Measurements from ENCODE around the gene DENND1A. TPM values are rescaled to one million over a fixed set of nuclear protein-coding genes. Genes with fewer than 3 reads are reported as not detected.

The DENND1A gene
- total RNA-seq (2016; rRNA removed; fragmentation: Illumina TruSeq; extraction: Trizol) (14.8 and 15.6 TPM in 2 replicates), polyA plus RNA-seq (2011; rRNA removed) (26.5 and 30.1 TPM in 2 replicates), polyA minus RNA-seq (2011; rRNA and poly(A)+ RNA removed; ENCODE audit: low replicate concordance) (109 and 119 TPM in 2 replicates), Bru-seq, nascent RNA (percentile 79 among the genes with signal in this experiment), BruChase-seq, experiment 1, labeled RNA remaining after a 6-hour chase (percentile 67 among the genes with signal in this experiment), BruChase-seq, experiment 2, labeled RNA remaining after a 2-hour chase (percentile 74 among the genes with signal in this experiment)
- total RNA-seq (2016; cell fraction: cytosol; rRNA removed; fragmentation: Illumina TruSeq; extraction: Trizol; ENCODE audit: low read depth) = 23.4 and 25.6 TPM in 2 replicates
- 16.1 and 16.3 TPM in 2 replicates for total RNA-seq (2016; cell fraction: insoluble cytoplasmic fraction; rRNA removed; fragmentation: Illumina TruSeq; extraction: Trizol)
- total RNA-seq (2016; cell fraction: membrane; rRNA removed; fragmentation: Illumina TruSeq; extraction: Trizol) = 44.3 and 49.4 TPM in 2 replicates
- 15.1 and 18.6 TPM in 2 replicates for total RNA-seq (2016; cell fraction: nucleus; rRNA removed; fragmentation: Illumina TruSeq; extraction: Trizol)
- polyA plus RNA-seq (2011; cell fraction: cytosol; rRNA removed) = 20.1 and 28.8 TPM in 2 replicates
- polyA plus RNA-seq (2011; cell fraction: nucleus; rRNA removed) = 47.6 and 49.8 TPM in 2 replicates
- polyA plus RNA-seq (2012) = 21.0 and 36.9 TPM in 2 replicates
- 43.8 and 44.4 TPM in 2 replicates for polyA plus RNA-seq (2016; cell fraction: cytosol; fragmentation: Illumina TruSeq; extraction: Trizol; ENCODE audit: low read depth)
- 22.2 and 25.7 TPM in 2 replicates for polyA plus RNA-seq (2016; cell fraction: insoluble cytoplasmic fraction; fragmentation: Illumina TruSeq; extraction: Trizol; ENCODE audit: low read depth)
- polyA plus RNA-seq (2016; cell fraction: membrane; fragmentation: Illumina TruSeq; extraction: Trizol; ENCODE audit: low read depth) = 60.1 and 62.7 TPM in 2 replicates
- polyA plus RNA-seq (2016; cell fraction: nucleus; fragmentation: Illumina TruSeq; extraction: Trizol; ENCODE audit: insufficient read depth, low read depth) = 19.7 and 22.6 TPM in 2 replicates
- polyA minus RNA-seq (2011; cell fraction: cytosol; rRNA and poly(A)+ RNA removed) = 20.6 and 22.8 TPM in 2 replicates
- polyA minus RNA-seq (2011; cell fraction: nucleus; rRNA and poly(A)+ RNA removed) = 61.7 and 62.4 TPM in 2 replicates
- long read RNA-seq, experiment 1, transcript DENND1A-202 (21 exons, 3,612 nt) = major isoform, 6 of 20 reads
- long read RNA-seq, experiment 1, partial matches to known transcripts = 1 of 20 reads
- long read RNA-seq, experiment 1, other reads (novel, unspliced or antisense) = 13 of 20 reads
- long read RNA-seq, experiment 2, full-length matches to known transcripts = 11 of 79 reads
- long read RNA-seq, experiment 2, partial matches to known transcripts = 8 of 79 reads
- long read RNA-seq, experiment 2, other reads (novel, unspliced or antisense) = 60 of 79 reads

- Histone ChIP-seq H3K4me1 (ENCODE audit: insufficient read depth, low read length) (peaks cover 81% of the 10 kb centered on the region), H3K27me3 (ENCODE audit: control insufficient read depth in 1 of 2, insufficient read depth in 2 of 2, low read length in 2 of 2) (no peaks in the 10 kb centered on the region), H3K9me3 (ENCODE audit: low read length) (no peaks in the 10 kb centered on the region), H3K27ac (ENCODE audit: extremely low read length, insufficient read depth, low read length) (peak within 1 kb of the TSS; percentile 82), H4K20me1 (ENCODE audit: insufficient read depth, low read length) (peaks cover 7% of the 10 kb centered on the region; the same call in 1 of the 2 replicates), H3K36me3 (replicated peaks in 1 of 2; ENCODE audit: control insufficient read depth in 1 of 2, insufficient read depth in 2 of 2, low read length in 2 of 2) (no peaks in the 10 kb centered on the region), H2AFZ (ENCODE audit: low read length) (peak within 1 kb of the TSS; percentile 22), H3K4me2 (ENCODE audit: low read depth, low read length) (peak within 1 kb of the TSS; percentile 78), H3K4me3 (replicated peaks in 1 of 3; ENCODE audit: insufficient read depth in 1 of 3, low read depth in 2 of 3, low read length in 3 of 3) (peak within 1 kb of the TSS; percentile 67 to 83 (median 75)), H3K79me2 (ENCODE audit: insufficient read depth, low read length) (peaks cover 43% of the 10 kb centered on the region), H3K9ac (ENCODE audit: insufficient read depth, low read depth, low read length) (peak within 1 kb of the TSS; percentile 81)
- in situ Hi-C loops (cut with HindIII; ENCODE audit: extremely low pct_ligation_motif_present, low pct_unique_long_range_greater_than_20kb) (no loop called here), intact Hi-C loops (cut with micrococcal nuclease; ENCODE audit: unreplicated experiment) (loop anchor here (2.0 to 10.0 kb wide), 3 partner anchors 17 to 185 kb away; no protein-coding TSS in a partner anchor)
- 4% methylated on average over 29 of the region's 83 CpGs for WGBS (ENCODE audit: low lambda C conversion rate)
- ATAC-seq (peak; percentile 89), FAIRE-seq (no peak), DNase-seq (ENCODE audit: low spot score) (peak; percentile 77)
- no TSS peak for BruUV-seq (replicated peaks)
- POLR2A ChIA-PET = interaction anchor here (0.7 to 1.1 kb wide), 2 partner anchors 12 to 188 kb away, joined by 3 read pairs; no protein-coding TSS in a partner anchor
- CTCF ChIA-PET (ENCODE audit: low intra/inter-chr PET ratio, low total read pairs) = no interaction called here
- peak; percentile 37; the same call in 1 of the 2 replicates for TF ChIP-seq PPARG (CRISPR knock-in tag; conservative IDR thresholded peaks at IDR 0.05)
- TF ChIP-seq ZFP90 (CRISPR knock-in tag; IDR thresholded peaks at IDR 0.05; ENCODE audit: borderline replicate concordance) = no peak
- TF ChIP-seq SMARCE1 (IDR thresholded peaks at IDR 0.05; ENCODE audit: borderline replicate concordance) = no peak
- peak; percentile 29 to 77; a peak in 3 of 4 replicates for TF ChIP-seq POLR2A (IDR thresholded peaks at IDR 0.05; ENCODE audit: insufficient read depth in 1 of 2, low read depth in 2 of 2, low read length in 2 of 2)
- TF ChIP-seq ZNF597 (CRISPR knock-in tag; IDR thresholded peaks at IDR 0.05) = no peak
- peak; percentile 10; the same call in 1 of the 2 replicates for TF ChIP-seq PAXIP1 (CRISPR knock-in tag; conservative IDR thresholded peaks at IDR 0.05)
- peak; percentile 71 for TF ChIP-seq SKI (IDR thresholded peaks at IDR 0.05; ENCODE audit: partially characterized antibody)
- TF ChIP-seq ELF3 (CRISPR knock-in tag; IDR thresholded peaks at IDR 0.05) = peak; percentile 14; the same call in 1 of the 2 replicates
- TF ChIP-seq PREB (CRISPR knock-in tag; IDR thresholded peaks at IDR 0.05) = no peak
Measured at GRCh38 chr9:123929870-123930831, at the start of gene DENND1A. Gene DENND1A (minus strand): TSS chr9:123930126. CDS start chr9:123929905, 221 bp downstream.
